Adrenal gland (tissue), 5 donors: ENCODE results near the gene COL8A2.

Experiments used
- POLR2A ChIP-seq, 2 donors: fragments of 450-650 bp; IDR thresholded peaks; one replicate each; pipeline ENCODE4 v1.6.1; 2017; ENCODE audit warnings: antibody characterized with exemption in 2 of 2, mild to moderate bottlenecking in 2 of 2, moderate library complexity in 1 of 2
- TF ChIP-seq, protein P1 (sequence below), 6 experiments: fragments of 450-650 bp in 4 of 6; fragments of 200-600 bp in 2 of 6; sonication (generic) in 1 of 6; IDR thresholded peaks; 1 replicate in 5 of 6; 2 replicates in 1 of 6; pipeline versions ENCODE4 v1.5.1 to v1.8.0; 2016 to 2021; ENCODE audit warnings: antibody characterized with exemption in 6 of 6, mild to moderate bottlenecking in 2 of 6, moderate library complexity in 1 of 6
- donor health status: DM: no; HTN: no; CAD: no.

DNA sequence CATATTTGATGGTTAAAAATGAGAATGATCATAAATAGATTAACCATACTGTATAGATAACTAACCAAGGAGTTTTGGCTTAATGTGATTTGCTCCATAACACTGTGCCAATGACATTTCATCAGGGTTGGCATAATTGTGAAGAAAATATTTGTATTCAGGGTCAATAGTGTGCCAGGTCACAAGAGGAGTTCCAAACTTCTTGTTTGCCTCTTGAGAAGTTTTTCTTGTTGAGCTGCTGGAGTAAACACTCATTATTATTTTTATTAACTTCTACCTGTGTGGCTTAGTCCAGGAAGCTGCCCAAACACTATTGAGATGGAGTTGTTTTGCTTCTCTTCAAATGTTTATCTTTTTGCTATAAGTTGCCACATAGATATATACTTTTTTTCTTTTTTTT is 38.4 kb upstream of the COL8A2 start:
- TF ChIP-seq POLR2A (IDR thresholded peaks at IDR 0.05), result no peak
- TF ChIP-seq, protein P1, sequence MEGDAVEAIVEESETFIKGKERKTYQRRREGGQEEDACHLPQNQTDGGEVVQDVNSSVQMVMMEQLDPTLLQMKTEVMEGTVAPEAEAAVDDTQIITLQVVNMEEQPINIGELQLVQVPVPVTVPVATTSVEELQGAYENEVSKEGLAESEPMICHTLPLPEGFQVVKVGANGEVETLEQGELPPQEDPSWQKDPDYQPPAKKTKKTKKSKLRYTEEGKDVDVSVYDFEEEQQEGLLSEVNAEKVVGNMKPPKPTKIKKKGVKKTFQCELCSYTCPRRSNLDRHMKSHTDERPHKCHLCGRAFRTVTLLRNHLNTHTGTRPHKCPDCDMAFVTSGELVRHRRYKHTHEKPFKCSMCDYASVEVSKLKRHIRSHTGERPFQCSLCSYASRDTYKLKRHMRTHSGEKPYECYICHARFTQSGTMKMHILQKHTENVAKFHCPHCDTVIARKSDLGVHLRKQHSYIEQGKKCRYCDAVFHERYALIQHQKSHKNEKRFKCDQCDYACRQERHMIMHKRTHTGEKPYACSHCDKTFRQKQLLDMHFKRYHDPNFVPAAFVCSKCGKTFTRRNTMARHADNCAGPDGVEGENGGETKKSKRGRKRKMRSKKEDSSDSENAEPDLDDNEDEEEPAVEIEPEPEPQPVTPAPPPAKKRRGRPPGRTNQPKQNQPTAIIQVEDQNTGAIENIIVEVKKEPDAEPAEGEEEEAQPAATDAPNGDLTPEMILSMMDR (IDR thresholded peaks at IDR 0.05), result no peak
